Panc1 (cell line): Measurements from ENCODE around the gene PYM1. TPM values are rescaled to one million over a fixed set of nuclear protein-coding genes. Genes with fewer than 3 reads are reported as not detected.

ENCODE experiments used
- ATAC-seq: fragments of 200-7000 bp; cut with Tn5 transposase; 2 replicates; pipeline ENCODE4 v1.9.1; 2020; ENCODE audit warnings: mild to moderate bottlenecking, moderate library complexity
- BruUV-seq: library from RNA; stranded (reverse); fragments of 400-500 nt; replicated peaks from 2 replicates; lab custom pipeline; 2021; lab: Mats Ljungman, UMichigan
- CTCF ChIA-PET: fragments of 300-600 bp; sonication (Branson Sonifier 250); formaldehyde crosslinking; loops from one replicate; lab custom pipeline; 2022; ENCODE audit warnings: antibody characterized with exemption; lab: Charles Lee
- POLR2A ChIA-PET: fragments of 300-600 bp; sonication (Branson Sonifier 250); formaldehyde crosslinking; loops from one replicate; lab custom pipeline; 2022; ENCODE audit warnings: antibody characterized with exemption; lab: Charles Lee
- DNase-seq: peaks from one replicate; pipeline ENCODE4 v3.0.0-alpha.2; 2010; ENCODE audit warnings: low read depth, low spot score
- H3K27ac ChIP-seq: 2 replicates; pipeline ENCODE4 v1.5.1; 2011; ENCODE audit warnings: mild to moderate bottlenecking, low read length, inconsistent platforms
- H3K27me3 ChIP-seq: fragments of 200-500 bp; sonication (Bioruptor generic); 2 replicates; pipeline ENCODE4 v1.6.0; 2014; ENCODE audit warnings: low read length, inconsistent platforms; ENCODE audit not compliant: control insufficient read depth, insufficient read depth
- H3K36me3 ChIP-seq: fragments of 200-500 bp; sonication (Bioruptor generic); 2 replicates; pipeline ENCODE4 v1.5.1; 2014; ENCODE audit warnings: inconsistent platforms, mild to moderate bottlenecking, low read length, moderate library complexity; ENCODE audit not compliant: control insufficient read depth, insufficient read depth
- H3K4me1 ChIP-seq: 2 replicates; pipeline ENCODE4 v1.5.1; 2011; ENCODE audit warnings: inconsistent platforms, mild to moderate bottlenecking, low read length, moderate library complexity; ENCODE audit not compliant: control insufficient read depth, insufficient read depth
- H3K4me3 ChIP-seq, 2 experiments: 2 replicates each; pipeline ENCODE4 v1.5.1; 2011 to 2012; ENCODE audit warnings: low read depth in 2 of 2, low read length in 2 of 2, mild to moderate bottlenecking in 2 of 2, inconsistent platforms in 1 of 2, moderate library complexity in 1 of 2
- H3K9me3 ChIP-seq: fragments of 200-500 bp; sonication (Bioruptor generic); 2 replicates; pipeline ENCODE4 v1.5.1; 2014; ENCODE audit warnings: low read depth, mild to moderate bottlenecking, inconsistent platforms, low read length, moderate library complexity; ENCODE audit not compliant: control insufficient read depth, insufficient read depth
- CTCF ChIP-seq: fragments of 450-650 bp; IDR thresholded peaks from 2 replicates; pipeline ENCODE4 v1.5.1; 2017; ENCODE audit warnings: mild to moderate bottlenecking
- POLR2AphosphoS5 ChIP-seq: IDR thresholded peaks from 2 replicates; pipeline ENCODE4 v1.6.1; 2012; ENCODE audit warnings: mild to moderate bottlenecking, low read depth, low read length, moderate library complexity
- REST ChIP-seq, 2 experiments: IDR thresholded peaks; 2 replicates each; pipeline ENCODE4 v1.6.1; 2011 to 2012; ENCODE audit warnings: low read depth in 2 of 2, control low read depth in 1 of 2, low read length in 1 of 2, mild to moderate bottlenecking in 1 of 2, moderate library complexity in 1 of 2; ENCODE audit not compliant: insufficient read depth in 1 of 2
- SIN3A ChIP-seq: IDR thresholded peaks from 2 replicates; pipeline ENCODE4 v1.6.1; 2012; ENCODE audit warnings: low read depth, mild to moderate bottlenecking, low read length, moderate library complexity, borderline replicate concordance; ENCODE audit not compliant: insufficient read depth
- TCF7L2 ChIP-seq: IDR thresholded peaks from 2 replicates; pipeline ENCODE4 v1.6.1; 2011; ENCODE audit warnings: mild to moderate bottlenecking, low read depth, low read length, inconsistent platforms
- in situ Hi-C: cut with HindIII; loops from 2 replicates; pipeline ENCODE4 v1.10.0; 2016; ENCODE audit warnings: low sequenced_read_pairs, low pct_unique_long_range_greater_than_20kb
- intact Hi-C: fragments of 100-400 bp; cut with micrococcal nuclease; formaldehyde crosslinking; loops from one replicate; pipeline ENCODE4 v1.10.0; 2022; ENCODE audit not compliant: unreplicated experiment
- total RNA-seq: library from RNA; stranded (reverse); gene quantifications from one replicate; pipeline ENCODE4 v1.2.1, GENCODE V29; 2021; ENCODE audit not compliant: unreplicated experiment

PYM1 gene
- total RNA-seq, 1 experiment from 2014 or later: 32.2 TPM

DNA sequence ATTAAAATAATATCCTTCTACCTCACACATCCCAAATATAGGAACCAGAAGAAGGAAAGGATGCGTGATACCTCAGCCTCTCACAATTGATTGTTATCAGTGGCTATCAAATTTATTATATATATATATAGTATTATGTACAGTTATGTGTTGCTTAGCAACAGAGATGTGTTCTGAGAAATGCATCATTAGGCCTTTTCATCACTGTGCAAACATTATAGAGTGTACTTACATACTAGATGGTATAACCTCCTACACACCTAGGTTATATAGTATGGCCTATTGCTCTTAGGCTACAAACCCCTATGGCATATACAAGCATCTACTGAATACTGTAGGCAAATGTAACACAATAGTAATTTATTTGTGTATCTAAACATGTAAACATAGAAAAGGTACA is 34.0 kb downstream of the PYM1 start:
- no peak overlapping the region for H3K4me3 ChIP-seq
- intact Hi-C loops: no loop called here
- ATAC-seq: no peak
- DNase-seq: no peak
- in situ Hi-C loops: no loop called here
- H3K27ac ChIP-seq: no peak overlapping the region
- TF ChIP-seq TCF7L2: no peak
- TF ChIP-seq SIN3A: no peak
- TF ChIP-seq POLR2AphosphoS5: no peak
- no TSS peak for BruUV-seq
- H3K4me1 ChIP-seq: no peaks in the 10 kb centered on the region
- no peaks in the 10 kb centered on the region for H3K27me3 ChIP-seq
- no peaks in the 10 kb centered on the region for H3K9me3 ChIP-seq
- POLR2A ChIA-PET: no interaction called here
- H3K36me3 ChIP-seq: no peaks in the 10 kb centered on the region
- CTCF ChIA-PET: no interaction called here

- no TSS peak for BruUV-seq
- Histone ChIP-seq H3K27me3 (no peaks in the 10 kb centered on the region), H3K36me3 (no peaks in the 10 kb centered on the region), H3K27ac (no peak overlapping the region), H3K4me3 (no peak overlapping the region), H3K9me3 (no peaks in the 10 kb centered on the region), H3K4me1 (no peaks in the 10 kb centered on the region)
- intact Hi-C loops: no loop called here
- ChIA-PET POLR2A (no interaction called here), CTCF (no interaction called here)
- DNase-seq (no peak), ATAC-seq (no peak)
- TF ChIP-seq CTCF: no peak
- no peak for TF ChIP-seq TCF7L2
- TF ChIP-seq SIN3A: no peak
- no peak for TF ChIP-seq POLR2AphosphoS5
- TF ChIP-seq REST (IDR thresholded peaks at IDR 0.05; ENCODE audit: insufficient read depth in 1 of 2, low read depth in 2 of 2, low read length in 1 of 2): no peak
- in situ Hi-C loops: no loop called here
These were observed 36.4 kb downstream of the PYM1 start for GRCh38 chr12:55891310-55891709.

DNA sequence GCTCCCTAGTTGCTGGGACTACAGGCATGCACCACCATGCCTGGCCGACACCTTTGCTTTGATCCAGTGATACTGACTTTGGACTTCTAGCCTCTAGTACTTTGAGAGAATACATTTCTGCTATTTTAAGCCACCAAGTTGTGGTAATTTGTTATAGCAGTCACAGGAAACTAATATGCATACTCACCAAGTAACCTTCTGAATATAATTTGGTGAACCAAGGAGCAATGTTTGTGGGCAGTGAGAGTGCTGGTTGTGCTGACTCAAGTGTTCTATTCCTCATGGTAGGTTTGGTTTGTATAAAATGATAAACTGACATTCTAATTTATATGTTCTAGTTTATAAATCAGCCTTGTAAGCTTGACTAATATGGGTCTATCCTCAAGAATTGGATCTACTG is 42.6 kb downstream of the PYM1 start:
- no peak for TF ChIP-seq REST (IDR thresholded peaks at IDR 0.05; ENCODE audit: insufficient read depth in 1 of 2, low read depth in 2 of 2, low read length in 1 of 2)
- TF ChIP-seq SIN3A: no peak
- no peak for TF ChIP-seq TCF7L2
- no peak for TF ChIP-seq POLR2AphosphoS5
- no peak for TF ChIP-seq CTCF
- intact Hi-C loops (no loop called here), in situ Hi-C loops (no loop called here)
- Histone ChIP-seq H3K27ac (no peak overlapping the region), H3K4me3 (no peak overlapping the region), H3K4me1 (no peaks in the 10 kb centered on the region), H3K27me3 (no peaks in the 10 kb centered on the region), H3K36me3 (no peaks in the 10 kb centered on the region), H3K9me3 (no peaks in the 10 kb centered on the region)
- BruUV-seq: no TSS peak
- DNase-seq (no peak), ATAC-seq (no peak)
- POLR2A ChIA-PET: interaction anchor here (0.6 kb wide), 1 partner anchor 65 kb away, joined by 3 read pairs; no protein-coding TSS in a partner anchor
- CTCF ChIA-PET: no interaction called here
